HCT116 (cell line): ENCODE data around the gene ZNHIT6. TPM values are rescaled to one million over a fixed set of nuclear protein-coding genes. Genes with fewer than 3 reads are reported as not detected.

Experiments used
- ATAC-seq: fragments of 200-7000 bp; cut with Tn5 transposase; 2 replicates; pipeline ENCODE4 v1.9.1; 2020; ENCODE audit warnings: mild to moderate bottlenecking, moderate library complexity
- BruUV-seq: library from RNA; stranded (reverse); fragments of 400-500 nt; replicated peaks from 2 replicates; lab custom pipeline; 2021; lab: Mats Ljungman, UMichigan
- CTCF ChIA-PET: fragments of 300-600 bp; sonication (Branson Sonifier 250); formaldehyde crosslinking; loops from one replicate; lab custom pipeline; 2021; ENCODE audit warnings: antibody characterized with exemption; lab: Charles Lee
- POLR2A ChIA-PET: fragments of 300-600, 350-600 bp; sonication (Branson Sonifier 250); formaldehyde crosslinking; loops from one replicate; lab custom pipeline; 2021; ENCODE audit warnings: antibody characterized with exemption; lab: Charles Lee
- RAD21 ChIA-PET, 2 experiments: fragments of 300-600 bp; sonication (Branson Sonifier 250); formaldehyde crosslinking; loops; one replicate each; lab custom pipeline; 2023; ENCODE audit warnings: low total read pairs in 2 of 2; ENCODE audit not compliant: uncharacterized antibody in 2 of 2, unreplicated experiment in 2 of 2, low non-redundant PET in 1 of 2; lab: Charles Lee
- DNase-seq: peaks from one replicate; pipeline ENCODE4 v3.0.0-alpha.2; 2010; ENCODE audit warnings: low read depth, low spot score
- H2AFZ ChIP-seq: fragments of 200-600 bp; shearing (Covaris generic), sonication (generic); 2 replicates; pipeline ENCODE4 v1.6.1; 2017; ENCODE audit warnings: low read depth, mixed run types, mixed read lengths, antibody characterized with exemption, low read length; ENCODE audit not compliant: poor library complexity, severe bottlenecking
- H3K27ac ChIP-seq: 2 replicates; pipeline ENCODE4 v1.5.1; 2012; ENCODE audit warnings: low read depth, low read length
- H3K27me3 ChIP-seq: fragments of 200-600 bp; sonication (generic); 2 replicates; pipeline ENCODE4 v1.6.1; 2016; ENCODE audit warnings: mixed run types, low read length, mixed read lengths; ENCODE audit not compliant: insufficient read depth
- H3K36me3 ChIP-seq, 2 experiments: fragments of 200-500 bp in 1 of 2; fragments of 200-600 bp in 1 of 2; sonication (Bioruptor generic) in 1 of 2; sonication (generic) in 1 of 2; 2 replicates each; pipeline versions ENCODE4 v1.5.1 to v1.6.1; 2014 to 2016; ENCODE audit warnings: low read length in 2 of 2, inconsistent platforms in 1 of 2, mixed read lengths in 1 of 2, mixed run types in 1 of 2; ENCODE audit not compliant: insufficient read depth in 2 of 2, control insufficient read depth in 1 of 2
- H3K4me1 ChIP-seq, 2 experiments: fragments of 200-600 bp in 1 of 2; sonication (generic) in 1 of 2; 2 replicates each; pipeline versions ENCODE4 v1.5.1 to v1.6.1; 2012 to 2017; ENCODE audit warnings: low read length in 2 of 2, inconsistent platforms in 1 of 2, mild to moderate bottlenecking in 1 of 2, mixed read lengths in 1 of 2, mixed run types in 1 of 2, moderate library complexity in 1 of 2; ENCODE audit not compliant: insufficient read depth in 2 of 2, control insufficient read depth in 1 of 2
- H3K4me2 ChIP-seq: fragments of 200-600 bp; sonication (generic); 2 replicates; pipeline ENCODE4 v1.6.1; 2017; ENCODE audit warnings: mixed run types, low read length, mixed read lengths
- H3K4me3 ChIP-seq, 2 experiments: fragments of 200-600 bp in 1 of 2; sonication (generic) in 1 of 2; replicated peaks in 1 of 2; 2 replicates each; pipeline ENCODE4 v1.5.1; 2011 to 2016; ENCODE audit warnings: low read length in 2 of 2, control low read depth in 1 of 2, low read depth in 1 of 2, mild to moderate bottlenecking in 1 of 2, mixed read lengths in 1 of 2, mixed run types in 1 of 2
- H3K79me2 ChIP-seq: fragments of 200-600 bp; sonication (generic); 2 replicates; pipeline ENCODE4 v1.6.1; 2017; ENCODE audit warnings: mild to moderate bottlenecking, mixed run types, low read length, moderate library complexity, mixed read lengths; ENCODE audit not compliant: insufficient read depth
- H3K9ac ChIP-seq: fragments of 200-600 bp; sonication (generic); 2 replicates; pipeline ENCODE4 v1.6.1; 2016; ENCODE audit warnings: low read length, mixed read lengths
- H3K9me2 ChIP-seq: fragments of 200-600 bp; sonication (generic), shearing (Covaris generic); 2 replicates; pipeline ENCODE4 v1.6.1; 2017; ENCODE audit warnings: mixed run types, mild to moderate bottlenecking, moderate library complexity; ENCODE audit not compliant: insufficient read depth
- H3K9me3 ChIP-seq, 2 experiments: fragments of 200-500 bp in 1 of 2; fragments of 200-600 bp in 1 of 2; sonication (Bioruptor generic) in 1 of 2; sonication (generic) in 1 of 2; 2 replicates each; pipeline ENCODE4 v1.6.1; 2014 to 2017; ENCODE audit warnings: low read length in 2 of 2, mixed read lengths in 2 of 2, inconsistent platforms in 1 of 2, low read depth in 1 of 2, mild to moderate bottlenecking in 1 of 2, mixed run types in 1 of 2, moderate library complexity in 1 of 2; ENCODE audit not compliant: control insufficient read depth in 1 of 2, insufficient read depth in 1 of 2
- H4K20me1 ChIP-seq: fragments of 200-600 bp; sonication (generic), shearing (Covaris generic); 2 replicates; pipeline ENCODE4 v1.6.1; 2017; ENCODE audit warnings: mixed run types, mild to moderate bottlenecking, moderate library complexity; ENCODE audit not compliant: insufficient read depth
- EGR1 ChIP-seq: IDR thresholded peaks from 2 replicates; pipeline ENCODE4 v1.6.1; 2012; ENCODE audit warnings: low read depth
- ELF1 ChIP-seq: IDR thresholded peaks from 2 replicates; pipeline ENCODE4 v1.6.1; 2012; ENCODE audit warnings: low read depth, borderline replicate concordance
- EZH2 ChIP-seq: fragments of 200-600 bp; sonication (generic); IDR thresholded peaks from 2 replicates; pipeline ENCODE4 v1.6.1; 2017; ENCODE audit warnings: antibody characterized with exemption, mixed run types
- JUND ChIP-seq: IDR thresholded peaks from 2 replicates; pipeline ENCODE4 v1.6.1; 2012
- POLR2A ChIP-seq: IDR thresholded peaks from 2 replicates; pipeline ENCODE4 v1.7.0; 2011; ENCODE audit warnings: borderline replicate concordance; ENCODE audit not compliant: insufficient read depth, insufficient read length; ENCODE audit errors: extremely low read depth
- POLR2AphosphoS5 ChIP-seq: IDR thresholded peaks from 2 replicates; pipeline ENCODE4 v1.6.1; 2011; ENCODE audit warnings: mild to moderate bottlenecking, low read depth, low read length, moderate library complexity
- SRF ChIP-seq: IDR thresholded peaks from 2 replicates; pipeline ENCODE4 v1.6.1; 2012; ENCODE audit warnings: low read depth
- TCF7L2 ChIP-seq: IDR thresholded peaks from 2 replicates; pipeline ENCODE4 v1.7.0; 2011; ENCODE audit warnings: borderline replicate concordance, inconsistent platforms; ENCODE audit not compliant: insufficient read depth, insufficient read length; ENCODE audit errors: extremely low read depth
- YY1 ChIP-seq: IDR thresholded peaks from 2 replicates; pipeline ENCODE4 v1.6.1; 2011; ENCODE audit warnings: low read length, low read depth, moderate library complexity, mild to moderate bottlenecking; ENCODE audit not compliant: insufficient replicate concordance; ENCODE audit errors: extremely low read depth
- ZNF274 ChIP-seq: fragments of 200-500 bp; sonication (Bioruptor generic); IDR thresholded peaks from 2 replicates; pipeline ENCODE4 v1.6.1; 2014; ENCODE audit warnings: mild to moderate bottlenecking, low read depth, low read length, inconsistent platforms
- intact Hi-C: fragments of 100-400 bp; cut with micrococcal nuclease; formaldehyde crosslinking; loops from 2 replicates; pipeline ENCODE4 v1.10.0; 2022
- total RNA-seq: library from RNA; stranded (reverse); gene quantifications from one replicate; pipeline ENCODE4 v1.2.1, GENCODE V29; 2021; ENCODE audit not compliant: unreplicated experiment
- TF ChIP-seq, protein P1 (sequence below): IDR thresholded peaks from 2 replicates; pipeline ENCODE4 v1.6.1; 2012; ENCODE audit warnings: low read depth
- TF ChIP-seq, protein P2 (sequence below): IDR thresholded peaks from 2 replicates; pipeline ENCODE4 v1.6.1; 2012
- TF ChIP-seq, protein P3 (sequence below), 3 experiments: fragments of 200-600 bp in 1 of 3; sonication (generic) in 1 of 3; IDR thresholded peaks in 2 of 3; conservative IDR thresholded peaks in 1 of 3; 2 replicates each; pipeline ENCODE4 v1.5.1; 2012 to 2017; ENCODE audit warnings: low read depth in 2 of 3, low read length in 2 of 3, antibody characterized with exemption in 1 of 3, borderline replicate concordance in 1 of 3, control low read depth in 1 of 3, mild to moderate bottlenecking in 1 of 3, mixed read lengths in 1 of 3, mixed run types in 1 of 3, moderate library complexity in 1 of 3; ENCODE audit not compliant: insufficient read depth in 1 of 3
- TF ChIP-seq, protein P4 (sequence below): IDR thresholded peaks from 2 replicates; pipeline ENCODE4 v1.6.1; 2011; ENCODE audit warnings: mild to moderate bottlenecking, low read length, moderate library complexity; ENCODE audit not compliant: insufficient replicate concordance; ENCODE audit errors: extremely low read depth

ZNHIT6 gene
- total RNA-seq, 1 experiment from 2014 or later = 18.4 TPM

DNA sequence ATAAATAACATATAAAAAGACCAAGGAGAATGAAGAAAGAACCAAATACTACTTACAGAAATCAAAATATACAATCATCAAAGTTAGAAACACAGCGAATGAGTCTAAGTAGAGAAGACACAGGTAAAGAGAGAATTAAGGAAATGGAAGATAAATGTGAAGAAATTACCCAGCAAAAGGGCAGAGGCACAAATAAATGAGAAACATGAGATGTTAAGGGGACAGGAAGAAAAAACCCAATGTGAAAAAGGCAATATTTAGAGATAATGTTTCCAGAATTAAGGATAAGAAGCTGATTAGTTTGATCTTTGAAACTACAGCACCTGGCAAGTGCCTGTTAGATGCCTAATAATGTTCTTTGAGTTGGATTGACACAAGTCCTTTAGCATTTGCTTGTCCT is 86.8 kb downstream of the ZNHIT6 start:
- intact Hi-C loops = no loop called here
- ATAC-seq (no peak), DNase-seq (no peak)
- Histone ChIP-seq H3K27me3 (no peaks in the 10 kb centered on the region), H2AFZ (no peak overlapping the region), H3K9me3 (peaks cover 3% of the 10 kb centered on the region in 2 experiments; a peak in 3 of 4 replicates), H3K4me3 (no peak overlapping the region), H3K4me2 (no peak overlapping the region), H3K9me2 (no peaks in the 10 kb centered on the region), H3K79me2 (no peaks in the 10 kb centered on the region), H3K9ac (no peak overlapping the region), H4K20me1 (no peaks in the 10 kb centered on the region), H3K27ac (no peak overlapping the region), H3K36me3 (no peaks in the 10 kb centered on the region), H3K4me1 (peaks cover 0 to 9% of the 10 kb centered on the region in 2 experiments; a peak in 2 of 4 replicates)
- no TSS peak for BruUV-seq
- POLR2A ChIA-PET = no interaction called here
- TF ChIP-seq EGR1 = no peak
- TF ChIP-seq JUND = no peak
- TF ChIP-seq ELF1 = no peak
- no peak for TF ChIP-seq ZNF274
- TF ChIP-seq, protein P1, sequence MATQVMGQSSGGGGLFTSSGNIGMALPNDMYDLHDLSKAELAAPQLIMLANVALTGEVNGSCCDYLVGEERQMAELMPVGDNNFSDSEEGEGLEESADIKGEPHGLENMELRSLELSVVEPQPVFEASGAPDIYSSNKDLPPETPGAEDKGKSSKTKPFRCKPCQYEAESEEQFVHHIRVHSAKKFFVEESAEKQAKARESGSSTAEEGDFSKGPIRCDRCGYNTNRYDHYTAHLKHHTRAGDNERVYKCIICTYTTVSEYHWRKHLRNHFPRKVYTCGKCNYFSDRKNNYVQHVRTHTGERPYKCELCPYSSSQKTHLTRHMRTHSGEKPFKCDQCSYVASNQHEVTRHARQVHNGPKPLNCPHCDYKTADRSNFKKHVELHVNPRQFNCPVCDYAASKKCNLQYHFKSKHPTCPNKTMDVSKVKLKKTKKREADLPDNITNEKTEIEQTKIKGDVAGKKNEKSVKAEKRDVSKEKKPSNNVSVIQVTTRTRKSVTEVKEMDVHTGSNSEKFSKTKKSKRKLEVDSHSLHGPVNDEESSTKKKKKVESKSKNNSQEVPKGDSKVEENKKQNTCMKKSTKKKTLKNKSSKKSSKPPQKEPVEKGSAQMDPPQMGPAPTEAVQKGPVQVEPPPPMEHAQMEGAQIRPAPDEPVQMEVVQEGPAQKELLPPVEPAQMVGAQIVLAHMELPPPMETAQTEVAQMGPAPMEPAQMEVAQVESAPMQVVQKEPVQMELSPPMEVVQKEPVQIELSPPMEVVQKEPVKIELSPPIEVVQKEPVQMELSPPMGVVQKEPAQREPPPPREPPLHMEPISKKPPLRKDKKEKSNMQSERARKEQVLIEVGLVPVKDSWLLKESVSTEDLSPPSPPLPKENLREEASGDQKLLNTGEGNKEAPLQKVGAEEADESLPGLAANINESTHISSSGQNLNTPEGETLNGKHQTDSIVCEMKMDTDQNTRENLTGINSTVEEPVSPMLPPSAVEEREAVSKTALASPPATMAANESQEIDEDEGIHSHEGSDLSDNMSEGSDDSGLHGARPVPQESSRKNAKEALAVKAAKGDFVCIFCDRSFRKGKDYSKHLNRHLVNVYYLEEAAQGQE = no peak
- TF ChIP-seq, protein P2, sequence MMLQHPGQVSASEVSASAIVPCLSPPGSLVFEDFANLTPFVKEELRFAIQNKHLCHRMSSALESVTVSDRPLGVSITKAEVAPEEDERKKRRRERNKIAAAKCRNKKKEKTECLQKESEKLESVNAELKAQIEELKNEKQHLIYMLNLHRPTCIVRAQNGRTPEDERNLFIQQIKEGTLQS = no peak
- TF ChIP-seq POLR2A = no peak
- TF ChIP-seq TCF7L2 = no peak
- TF ChIP-seq POLR2AphosphoS5 = no peak
- no peak for TF ChIP-seq EZH2
- TF ChIP-seq, protein P3, sequence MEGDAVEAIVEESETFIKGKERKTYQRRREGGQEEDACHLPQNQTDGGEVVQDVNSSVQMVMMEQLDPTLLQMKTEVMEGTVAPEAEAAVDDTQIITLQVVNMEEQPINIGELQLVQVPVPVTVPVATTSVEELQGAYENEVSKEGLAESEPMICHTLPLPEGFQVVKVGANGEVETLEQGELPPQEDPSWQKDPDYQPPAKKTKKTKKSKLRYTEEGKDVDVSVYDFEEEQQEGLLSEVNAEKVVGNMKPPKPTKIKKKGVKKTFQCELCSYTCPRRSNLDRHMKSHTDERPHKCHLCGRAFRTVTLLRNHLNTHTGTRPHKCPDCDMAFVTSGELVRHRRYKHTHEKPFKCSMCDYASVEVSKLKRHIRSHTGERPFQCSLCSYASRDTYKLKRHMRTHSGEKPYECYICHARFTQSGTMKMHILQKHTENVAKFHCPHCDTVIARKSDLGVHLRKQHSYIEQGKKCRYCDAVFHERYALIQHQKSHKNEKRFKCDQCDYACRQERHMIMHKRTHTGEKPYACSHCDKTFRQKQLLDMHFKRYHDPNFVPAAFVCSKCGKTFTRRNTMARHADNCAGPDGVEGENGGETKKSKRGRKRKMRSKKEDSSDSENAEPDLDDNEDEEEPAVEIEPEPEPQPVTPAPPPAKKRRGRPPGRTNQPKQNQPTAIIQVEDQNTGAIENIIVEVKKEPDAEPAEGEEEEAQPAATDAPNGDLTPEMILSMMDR (IDR thresholded peaks at IDR 0.05 in 2 of 3, conservative IDR thresholded peaks at IDR 0.05 in 1 of 3; ENCODE audit: borderline replicate concordance in 1 of 3, insufficient read depth in 1 of 3, low read depth in 2 of 3, low read length in 2 of 3) = no peak
- TF ChIP-seq, protein P4, sequence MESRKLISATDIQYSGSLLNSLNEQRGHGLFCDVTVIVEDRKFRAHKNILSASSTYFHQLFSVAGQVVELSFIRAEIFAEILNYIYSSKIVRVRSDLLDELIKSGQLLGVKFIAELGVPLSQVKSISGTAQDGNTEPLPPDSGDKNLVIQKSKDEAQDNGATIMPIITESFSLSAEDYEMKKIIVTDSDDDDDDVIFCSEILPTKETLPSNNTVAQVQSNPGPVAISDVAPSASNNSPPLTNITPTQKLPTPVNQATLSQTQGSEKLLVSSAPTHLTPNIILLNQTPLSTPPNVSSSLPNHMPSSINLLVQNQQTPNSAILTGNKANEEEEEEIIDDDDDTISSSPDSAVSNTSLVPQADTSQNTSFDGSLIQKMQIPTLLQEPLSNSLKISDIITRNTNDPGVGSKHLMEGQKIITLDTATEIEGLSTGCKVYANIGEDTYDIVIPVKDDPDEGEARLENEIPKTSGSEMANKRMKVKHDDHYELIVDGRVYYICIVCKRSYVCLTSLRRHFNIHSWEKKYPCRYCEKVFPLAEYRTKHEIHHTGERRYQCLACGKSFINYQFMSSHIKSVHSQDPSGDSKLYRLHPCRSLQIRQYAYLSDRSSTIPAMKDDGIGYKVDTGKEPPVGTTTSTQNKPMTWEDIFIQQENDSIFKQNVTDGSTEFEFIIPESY = no peak
- TF ChIP-seq YY1 = no peak
- no peak for TF ChIP-seq SRF
- CTCF ChIA-PET = no interaction called here
- RAD21 ChIA-PET = no interaction called here
